Peyer's patch (tissue), 4 donors: ENCODE measurements around the gene F7. TPM values are rescaled to one million over a fixed set of nuclear protein-coding genes. Genes with fewer than 3 reads are reported as not detected.

ENCODE experiments used
- DNase-seq, 3 donors: peaks; one replicate each; pipeline ENCODE4 v3.0.0-alpha.2; 2017 to 2019
- H3K27ac ChIP-seq, 4 donors: fragments of 200-600 bp; sonication (generic); one replicate each; pipeline ENCODE4 v1.5.1; 2016 to 2019
- H3K27me3 ChIP-seq, 2 donors: fragments of 200-600 bp; sonication (generic); one replicate each; pipeline ENCODE4 v1.5.1; 2019
- H3K36me3 ChIP-seq, 3 donors: fragments of 200-600 bp; sonication (generic); one replicate each; pipeline ENCODE4 v1.5.1; 2016 to 2019
- H3K4me1 ChIP-seq, 4 donors: fragments of 200-600 bp; sonication (generic); one replicate each; pipeline ENCODE4 v1.5.1; 2016 to 2019
- H3K4me3 ChIP-seq, 4 donors: fragments of 200-600 bp; sonication (generic); 1 replicate in 3 of 4; 2 replicates in 1 of 4; pipeline ENCODE4 v1.5.1; 2016 to 2019; ENCODE audit warnings: mild to moderate bottlenecking in 1 of 4
- H3K9me3 ChIP-seq, 4 donors: fragments of 200-600 bp; sonication (generic); one replicate each; pipeline ENCODE4 v1.5.1; 2016 to 2019; ENCODE audit warnings: mild to moderate bottlenecking in 1 of 4
- CTCF ChIP-seq, 6 experiments: fragments of 450-650 bp in 4 of 6; fragments of 200-600 bp in 2 of 6; sonication (generic) in 1 of 6; IDR thresholded peaks; one replicate each; pipeline ENCODE4 v1.5.1; 2017 to 2019; ENCODE audit warnings: antibody characterized with exemption in 6 of 6, mild to moderate bottlenecking in 3 of 6, moderate library complexity in 1 of 6
- POLR2A ChIP-seq, 2 donors: fragments of 450-650 bp; IDR thresholded peaks; one replicate each; pipeline ENCODE4 v1.5.1; 2017; ENCODE audit warnings: antibody characterized with exemption in 2 of 2, mild to moderate bottlenecking in 2 of 2, moderate library complexity in 2 of 2
- total RNA-seq, 4 donors: library from RNA; depleted of rRNA; stranded (reverse); fragments of >200 nt; gene quantifications; one replicate each; pipeline ENCODE4 v1.1.0, GENCODE V29; 2016

Gene F7
- total RNA-seq, 4 donors from 2014 or later, result 1.9 to 2.9 TPM; not detected in 2

- DNase-seq, result no peak
- Histone ChIP-seq H3K4me1 (no peaks in the 10 kb centered on the region), H3K9me3 (no peaks in the 10 kb centered on the region), H3K27ac (no peak overlapping the region), H3K36me3 (no peaks in the 10 kb centered on the region), H3K27me3 (no peaks in the 10 kb centered on the region), H3K4me3 (no peak overlapping the region)
- TF ChIP-seq POLR2A (IDR thresholded peaks at IDR 0.05) (no peak), CTCF (IDR thresholded peaks at IDR 0.05) (no peak)
These were observed 11.2 kb upstream of the F7 start for GRCh38 chr13:113094410-113094800.

GRCh38 chr13:113095146-113096051, 10.2 kb upstream of the F7 start:
- Histone ChIP-seq H3K4me3 (no peak overlapping the region), H3K27ac (no peak overlapping the region), H3K9me3 (no peaks in the 10 kb centered on the region), H3K27me3 (no peaks in the 10 kb centered on the region), H3K4me1 (no peaks in the 10 kb centered on the region), H3K36me3 (no peaks in the 10 kb centered on the region)
- TF ChIP-seq CTCF (IDR thresholded peaks at IDR 0.05), result no peak
- TF ChIP-seq POLR2A (IDR thresholded peaks at IDR 0.05), result no peak
- DNase-seq, result no peak

- H3K27me3 ChIP-seq, result no peaks in the 10 kb centered on the region
- H3K9me3 ChIP-seq, result no peaks in the 10 kb centered on the region
- TF ChIP-seq CTCF (IDR thresholded peaks at IDR 0.05) (no peak), POLR2A (IDR thresholded peaks at IDR 0.05) (no peak)
- no peak overlapping the region for H3K27ac ChIP-seq
- H3K4me3 ChIP-seq, result no peak overlapping the region
- no peak for DNase-seq
- H3K4me1 ChIP-seq, result no peaks in the 10 kb centered on the region
- no peaks in the 10 kb centered on the region for H3K36me3 ChIP-seq
These were observed 9.4 kb upstream of the F7 start for GRCh38 chr13:113096052-113096744.

GRCh38 chr13:113096745-113097305, 8.8 kb upstream of the F7 start:
- DNase-seq, result no peak
- H3K27ac ChIP-seq, result no peak overlapping the region
- no peak for TF ChIP-seq CTCF (IDR thresholded peaks at IDR 0.05)
- no peak for TF ChIP-seq POLR2A (IDR thresholded peaks at IDR 0.05)
- no peaks in the 10 kb centered on the region for H3K9me3 ChIP-seq
- H3K4me3 ChIP-seq, result no peak overlapping the region
- no peaks in the 10 kb centered on the region for H3K36me3 ChIP-seq
- H3K4me1 ChIP-seq, result no peaks in the 10 kb centered on the region
- no peaks in the 10 kb centered on the region for H3K27me3 ChIP-seq

- DNase-seq, result no peak
- no peak overlapping the region for H3K4me3 ChIP-seq
- no peaks in the 10 kb centered on the region for H3K27me3 ChIP-seq
- no peaks in the 10 kb centered on the region for H3K36me3 ChIP-seq
- H3K9me3 ChIP-seq, result no peaks in the 10 kb centered on the region
- no peak overlapping the region for H3K27ac ChIP-seq
- no peak for TF ChIP-seq CTCF (IDR thresholded peaks at IDR 0.05)
- TF ChIP-seq POLR2A (IDR thresholded peaks at IDR 0.05), result no peak
- no peaks in the 10 kb centered on the region for H3K4me1 ChIP-seq
These were observed 7.9 kb upstream of the F7 start for GRCh38 chr13:113097651-113098050.
